Measurements from ENCODE around the gene ZNF710. TPM values are rescaled to one million over a fixed set of nuclear protein-coding genes. Genes with fewer than 3 reads are reported as not detected.

Gene ZNF710
- total and polyA plus RNA-seq, 2 of the 13 experiments (the other 11 are each of a cell fraction or from before 2014, with no cell fraction given), result 4.7 to 20.6 TPM

- TF ChIP-seq RBM39 (IDR thresholded peaks at IDR 0.05; ENCODE audit: low read depth, low read length, poor library complexity, severe bottlenecking), result peak; percentile 5
- no peak for TF ChIP-seq ZNF333 (CRISPR knock-in tag; IDR thresholded peaks at IDR 0.05; ENCODE audit: borderline replicate concordance)
- no peak for TF ChIP-seq ZNF609 (CRISPR knock-in tag; IDR thresholded peaks at IDR 0.05; ENCODE audit: borderline replicate concordance)
- TF ChIP-seq SPEN (CRISPR knock-in tag; IDR thresholded peaks at IDR 0.05; ENCODE audit: low read depth), result no peak
- no peak for TF ChIP-seq RFXANK (CRISPR knock-in tag; IDR thresholded peaks at IDR 0.05)
- no peak for TF ChIP-seq NR1H2 (CRISPR knock-in tag; IDR thresholded peaks at IDR 0.05; ENCODE audit: borderline replicate concordance, low read depth)
- no peak for TF ChIP-seq ZNF160 (CRISPR knock-in tag; IDR thresholded peaks at IDR 0.05)
- no peak for TF ChIP-seq ZNF256 (CRISPR knock-in tag; conservative IDR thresholded peaks at IDR 0.05)
- TF ChIP-seq ZBTB40 (IDR thresholded peaks at IDR 0.05), result no peak
- TF ChIP-seq ZBTB40 (CRISPR knock-in tag; IDR thresholded peaks at IDR 0.05), result no peak
- TF ChIP-seq DRAP1 (CRISPR knock-in tag; IDR thresholded peaks at IDR 0.05), result no peak
- TF ChIP-seq ZBTB20 (CRISPR knock-in tag; IDR thresholded peaks at IDR 0.05; ENCODE audit: borderline replicate concordance, low read depth), result no peak
- TF ChIP-seq MEF2D (CRISPR knock-in tag; IDR thresholded peaks at IDR 0.05), result no peak
Observed at GRCh38 chr15:90101130-90101968, 100.2 kb downstream of the ZNF710 start (continued).

All from HepG2 (cell line).